HEK293 (cell line): ENCODE results near the gene RAC3.

ENCODE experiments used
- CTCF ChIA-PET: fragments of 350-600 bp; formaldehyde crosslinking; extraction: SDS; loops from one replicate; lab custom pipeline; 2021; ENCODE audit warnings: antibody characterized with exemption; lab: Yijun Ruan, JAX
- POLR2A ChIA-PET: fragments of 300-600 bp; formaldehyde crosslinking; extraction: SDS; loops from one replicate; lab custom pipeline; 2020; ENCODE audit warnings: antibody characterized with exemption, inconsistent platforms; lab: Yijun Ruan, JAX
- H3K27ac ChIP-seq: fragments of 200-500 bp; sonication (Bioruptor generic); 2 replicates; pipeline ENCODE4 v1.5.1; 2014; ENCODE audit warnings: low read depth, low read length, control low read depth, inconsistent platforms; ENCODE audit errors: extremely low read depth
- H3K36me3 ChIP-seq, 2 experiments: fragments of 200-500 bp in 1 of 2; sonication (Bioruptor generic) in 1 of 2; 1 replicate in 1 of 2; 2 replicates in 1 of 2; pipeline ENCODE4 v1.5.1; 2014 to 2017; ENCODE audit warnings: inconsistent platforms in 2 of 2, low read length in 2 of 2; ENCODE audit not compliant: control insufficient read depth in 2 of 2, insufficient read depth in 1 of 2
- H3K4me1 ChIP-seq: fragments of 200-500 bp; sonication (Bioruptor generic); 2 replicates; pipeline ENCODE4 v1.5.1; 2014; ENCODE audit warnings: mild to moderate bottlenecking, low read length, inconsistent platforms; ENCODE audit not compliant: control insufficient read depth, insufficient read depth
- H3K4me3 ChIP-seq: 2 replicates; pipeline ENCODE4 v1.5.1; 2011; ENCODE audit warnings: low read depth, mild to moderate bottlenecking, control low read depth, low read length, moderate library complexity
- H3K9me3 ChIP-seq: fragments of 200-500 bp; sonication (Bioruptor generic); 2 replicates; pipeline ENCODE4 v1.5.1; 2014; ENCODE audit warnings: low read depth, low read length, inconsistent platforms; ENCODE audit not compliant: control insufficient read depth, insufficient read depth
- BCL11B ChIP-seq: fragments of 450-650 bp; formaldehyde crosslinking; IDR thresholded peaks from 2 replicates; pipeline ENCODE4 v1.5.1; 2016; ENCODE audit warnings: low read depth, missing biosample characterization, missing genetic modification characterization
- GFI1B ChIP-seq: fragments of 450-650 bp; formaldehyde crosslinking; IDR thresholded peaks from 2 replicates; pipeline ENCODE4 v1.5.1; 2016; ENCODE audit warnings: missing biosample characterization, missing genetic modification characterization
- GLIS2 ChIP-seq: fragments of 450-650 bp; formaldehyde crosslinking; IDR thresholded peaks from 2 replicates; pipeline ENCODE4 v1.5.1; 2016; ENCODE audit warnings: missing biosample characterization, missing genetic modification characterization
- INSM2 ChIP-seq: fragments of 450-650 bp; formaldehyde crosslinking; IDR thresholded peaks from 2 replicates; pipeline ENCODE4 v1.5.1; 2016; ENCODE audit warnings: missing biosample characterization, missing genetic modification characterization
- MYNN ChIP-seq: fragments of 450-650 bp; formaldehyde crosslinking; IDR thresholded peaks from 2 replicates; pipeline ENCODE4 v1.5.1; 2016; ENCODE audit warnings: missing biosample characterization, missing genetic modification characterization, borderline replicate concordance
- PATZ1 ChIP-seq: fragments of 450-650 bp; formaldehyde crosslinking; IDR thresholded peaks from 2 replicates; pipeline ENCODE4 v1.5.1; 2016; ENCODE audit warnings: missing biosample characterization, missing genetic modification characterization
- PBX3 ChIP-seq: sonication (generic); formaldehyde crosslinking; IDR thresholded peaks from 2 replicates; pipeline ENCODE4 v1.8.1; 2022; ENCODE audit warnings: mild to moderate bottlenecking, moderate library complexity, missing genetic modification reagents
- PRDM1 ChIP-seq: fragments of 450-650 bp; formaldehyde crosslinking; IDR thresholded peaks from 2 replicates; pipeline ENCODE4; 2016; ENCODE audit warnings: missing biosample characterization, missing genetic modification characterization
- TRIM28 ChIP-seq: IDR thresholded peaks from 2 replicates; pipeline ENCODE4 v1.6.1; 2011; ENCODE audit warnings: low read length, control low read depth, borderline replicate concordance
- ZBTB11 ChIP-seq: fragments of 450-650 bp; formaldehyde crosslinking; conservative IDR thresholded peaks from 2 replicates; pipeline ENCODE4 v1.5.1; 2016; ENCODE audit warnings: low read depth, missing biosample characterization, missing genetic modification characterization
- ZNF121 ChIP-seq: fragments of 450-650 bp; formaldehyde crosslinking; IDR thresholded peaks from 2 replicates; pipeline ENCODE4 v1.5.1; 2016; ENCODE audit warnings: missing biosample characterization, missing genetic modification characterization
- ZNF175 ChIP-seq: fragments of 450-650 bp; formaldehyde crosslinking; IDR thresholded peaks from 2 replicates; pipeline ENCODE4 v1.5.1; 2016; ENCODE audit warnings: missing biosample characterization, missing genetic modification characterization
- ZNF18 ChIP-seq: fragments of 450-650 bp; formaldehyde crosslinking; IDR thresholded peaks from 2 replicates; pipeline ENCODE4 v1.5.1; 2016; ENCODE audit warnings: missing biosample characterization, missing genetic modification characterization
- ZNF266 ChIP-seq: fragments of 450-650 bp; formaldehyde crosslinking; IDR thresholded peaks from 2 replicates; pipeline ENCODE4 v1.5.1; 2016; ENCODE audit warnings: missing biosample characterization, missing genetic modification characterization, low read depth
- ZNF501 ChIP-seq: fragments of 450-650 bp; formaldehyde crosslinking; IDR thresholded peaks from 2 replicates; pipeline ENCODE4 v1.5.1; 2016; ENCODE audit warnings: missing biosample characterization, missing genetic modification characterization
- ZNF529 ChIP-seq: fragments of 450-650 bp; formaldehyde crosslinking; IDR thresholded peaks from 2 replicates; pipeline ENCODE4 v1.5.1; 2017; ENCODE audit warnings: missing genetic modification characterization, missing biosample characterization; ENCODE audit not compliant: insufficient replicate concordance
- ZNF544 ChIP-seq: fragments of 450-650 bp; formaldehyde crosslinking; IDR thresholded peaks from 2 replicates; pipeline ENCODE4 v1.5.0; 2017; ENCODE audit warnings: missing biosample characterization, missing genetic modification characterization
- ZSCAN16 ChIP-seq: fragments of 450-650 bp; formaldehyde crosslinking; IDR thresholded peaks from 2 replicates; pipeline ENCODE4 v1.5.1; 2016; ENCODE audit warnings: missing biosample characterization, missing genetic modification characterization

The RAC3 gene

GRCh38 chr17:82023447-82024241, 7.8 kb upstream of the RAC3 start (continued):
- TF ChIP-seq PATZ1 (tag by site-specific recombination) (peak; percentile 59; the same call in 1 of the 2 replicates), GLIS2 (tag by site-specific recombination) (peak; percentile 60; the same call in 1 of the 2 replicates), ZNF544 (tag by site-specific recombination) (no peak), GFI1B (tag by site-specific recombination) (no peak), ZNF529 (no peak), ZBTB11 (peak; percentile 49), ZNF18 (no peak), TRIM28 (no peak), PRDM1 (no peak), INSM2 (tag by site-specific recombination) (no peak), BCL11B (no peak), ZNF121 (tag by site-specific recombination) (no peak), MYNN (tag by site-specific recombination) (peak; percentile 42; the same call in 1 of the 2 replicates), ZNF501 (tag by site-specific recombination) (no peak)

- TF ChIP-seq GLIS2 (tag by site-specific recombination), result 0 out of 2 replicates have a peak, but pooled peaks have one; percentile 8
- TF ChIP-seq ZNF266, result no peak
- TF ChIP-seq ZNF175 (tag by site-specific recombination), result no peak
- TF ChIP-seq ZSCAN16 (tag by site-specific recombination), result no peak
- peak; percentile 11; the same call in 1 of the 2 replicates for TF ChIP-seq PBX3
- no peaks in the 10 kb centered on the region for H3K9me3 ChIP-seq
- peaks cover 0 to 57% of the 10 kb centered on the region in 2 experiments; a peak in 2 of 3 replicates for H3K36me3 ChIP-seq
- POLR2A ChIA-PET, result interaction anchor here (1.1 kb wide), 1 partner anchor 196 kb away, joined by 3 read pairs; no protein-coding TSS in a partner anchor
- H3K4me3 ChIP-seq, result no peak overlapping the region
- no peak overlapping the region for H3K27ac ChIP-seq
- CTCF ChIA-PET, result interaction anchor here (0.6 to 1.2 kb wide), 3 partner anchors 65 to 129 kb away, joined by 3 to 6 read pairs (median 4); no protein-coding TSS in a partner anchor
- peaks cover 11% of the 10 kb centered on the region for H3K4me1 ChIP-seq
Measured at GRCh38 chr17:82024859-82025258, 6.6 kb upstream of the RAC3 start.
